ENCODE measurements around the gene TDRD10.
"Not testable (repeated sequence)": the region's sequence is repeated elsewhere in the genome, so short reads cannot be mapped to it uniquely, and the experiment has no call there.

Gene TDRD10

DNA sequence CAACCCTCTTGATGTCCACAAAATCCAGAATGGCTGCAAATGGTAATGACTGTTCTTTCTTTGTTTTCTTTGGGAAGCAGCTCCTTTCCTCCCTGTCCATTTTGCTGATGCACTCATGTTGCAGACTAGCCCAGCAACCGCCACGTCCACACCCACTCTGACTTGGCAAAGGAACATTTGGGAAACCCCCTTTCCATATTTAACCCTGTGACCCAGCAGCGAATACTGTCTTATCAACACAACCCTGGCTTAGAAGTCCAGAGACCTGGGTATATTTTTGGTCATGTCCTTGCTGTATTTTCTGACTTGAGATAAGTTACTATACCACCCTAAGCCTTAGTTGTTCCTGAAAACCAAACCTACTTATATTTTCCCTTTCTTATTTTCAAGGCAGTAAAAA is 18.3 kb downstream of the TDRD10 start:
- no peak for DNase-seq

DNA sequence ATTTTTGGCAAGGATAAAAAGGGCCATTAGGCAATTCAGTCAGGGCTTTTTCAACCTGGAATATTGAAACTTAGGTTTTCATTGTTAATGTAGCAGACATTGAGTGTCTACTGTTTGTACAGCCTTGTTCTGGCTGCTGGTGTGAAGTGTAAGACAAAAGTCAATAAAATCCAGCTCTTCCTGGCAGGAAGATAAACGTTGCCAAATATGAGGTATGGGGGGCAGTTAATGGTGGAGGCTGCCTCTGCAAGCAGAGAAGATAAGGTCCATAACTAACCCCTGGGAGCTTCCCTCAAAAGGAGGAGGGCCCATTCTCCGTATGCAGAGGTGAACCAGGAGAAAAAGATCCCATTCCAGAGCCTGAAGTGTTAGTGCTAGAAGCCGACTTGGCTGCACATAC is 19.7 kb downstream of the TDRD10 start:
- no peak for DNase-seq

DNA sequence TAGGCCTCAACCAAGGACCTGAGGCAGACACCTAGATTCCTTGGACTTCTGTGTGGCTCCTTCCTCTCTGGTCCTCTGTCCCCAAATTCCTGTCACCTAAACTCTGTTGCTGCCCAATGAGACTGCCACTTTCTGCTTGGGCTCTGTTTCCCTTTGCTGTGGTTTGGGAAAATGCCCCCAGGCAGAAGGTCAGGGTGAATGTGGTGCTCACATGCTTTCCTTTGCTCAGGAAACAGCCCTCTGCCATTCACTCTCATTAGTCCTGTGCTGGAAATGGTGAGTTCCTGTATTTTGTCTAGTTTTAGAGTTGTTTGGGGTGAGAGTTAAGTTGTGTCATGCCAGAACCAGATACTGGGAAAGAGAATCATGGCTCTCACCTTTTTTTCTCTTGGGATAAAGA is 22.9 kb downstream of the TDRD10 start:
- no peak for DNase-seq

DNA sequence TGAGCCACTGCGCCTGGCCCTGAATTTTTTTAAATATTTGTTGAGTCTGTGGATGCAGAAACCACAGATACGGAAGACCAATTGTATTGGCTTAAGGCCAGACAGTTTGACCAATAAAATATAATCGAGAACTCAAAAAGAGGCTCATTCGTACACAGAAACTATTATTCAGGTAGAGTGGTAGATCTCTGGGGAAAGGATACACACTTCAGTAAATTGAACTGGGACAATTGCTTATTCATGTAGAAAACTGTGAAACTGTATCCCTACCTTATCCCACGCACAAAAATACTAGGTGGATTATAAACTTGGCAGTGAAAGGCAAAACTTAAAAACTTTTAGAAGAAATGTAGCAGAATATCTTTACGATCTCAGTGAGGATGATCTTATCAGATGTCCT is 25.2 kb downstream of the TDRD10 start:
- no peak for DNase-seq

DNA sequence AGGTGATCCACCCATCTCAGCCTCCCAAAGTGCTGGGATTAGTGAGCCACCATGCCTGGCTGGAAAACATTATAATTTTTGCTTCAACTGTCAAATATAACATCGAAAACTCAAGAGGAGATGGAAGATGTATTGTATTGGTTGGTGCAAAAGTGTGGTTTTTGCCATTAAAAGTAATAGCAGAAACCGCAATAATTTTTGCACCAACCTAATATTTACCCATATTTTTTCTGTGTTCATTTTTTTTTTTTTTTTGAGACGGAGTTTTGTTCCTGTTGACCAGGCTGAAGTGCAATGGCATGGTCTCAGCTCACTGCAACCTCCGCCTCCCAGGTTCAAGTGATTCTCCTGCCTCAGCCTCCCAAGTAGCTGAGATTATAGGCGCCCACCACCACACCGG is 27.3 kb downstream of the TDRD10 start:
- no peak for DNase-seq

DNA sequence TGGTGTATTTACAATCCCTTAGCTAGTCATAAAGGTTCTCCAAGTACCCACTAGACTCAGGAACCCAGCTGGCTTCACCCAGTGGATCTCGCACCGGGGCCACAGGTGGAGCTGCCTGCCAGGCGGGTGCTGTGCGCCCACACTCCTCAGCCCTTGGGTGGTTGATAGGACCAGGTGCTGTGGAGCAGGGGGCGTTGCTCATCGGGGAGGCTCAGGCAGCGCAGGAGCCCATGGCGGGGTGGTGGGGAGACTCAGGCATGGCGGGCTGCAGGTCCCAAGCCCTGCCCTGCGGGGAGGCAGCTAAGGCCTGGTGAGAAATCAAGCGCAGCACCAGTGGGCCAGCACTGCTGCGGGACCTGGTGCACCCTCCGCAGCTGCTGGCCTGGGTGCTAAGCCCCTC is 29.9 kb downstream of the TDRD10 start:
- DNase-seq = not testable (repeated sequence)

DNA sequence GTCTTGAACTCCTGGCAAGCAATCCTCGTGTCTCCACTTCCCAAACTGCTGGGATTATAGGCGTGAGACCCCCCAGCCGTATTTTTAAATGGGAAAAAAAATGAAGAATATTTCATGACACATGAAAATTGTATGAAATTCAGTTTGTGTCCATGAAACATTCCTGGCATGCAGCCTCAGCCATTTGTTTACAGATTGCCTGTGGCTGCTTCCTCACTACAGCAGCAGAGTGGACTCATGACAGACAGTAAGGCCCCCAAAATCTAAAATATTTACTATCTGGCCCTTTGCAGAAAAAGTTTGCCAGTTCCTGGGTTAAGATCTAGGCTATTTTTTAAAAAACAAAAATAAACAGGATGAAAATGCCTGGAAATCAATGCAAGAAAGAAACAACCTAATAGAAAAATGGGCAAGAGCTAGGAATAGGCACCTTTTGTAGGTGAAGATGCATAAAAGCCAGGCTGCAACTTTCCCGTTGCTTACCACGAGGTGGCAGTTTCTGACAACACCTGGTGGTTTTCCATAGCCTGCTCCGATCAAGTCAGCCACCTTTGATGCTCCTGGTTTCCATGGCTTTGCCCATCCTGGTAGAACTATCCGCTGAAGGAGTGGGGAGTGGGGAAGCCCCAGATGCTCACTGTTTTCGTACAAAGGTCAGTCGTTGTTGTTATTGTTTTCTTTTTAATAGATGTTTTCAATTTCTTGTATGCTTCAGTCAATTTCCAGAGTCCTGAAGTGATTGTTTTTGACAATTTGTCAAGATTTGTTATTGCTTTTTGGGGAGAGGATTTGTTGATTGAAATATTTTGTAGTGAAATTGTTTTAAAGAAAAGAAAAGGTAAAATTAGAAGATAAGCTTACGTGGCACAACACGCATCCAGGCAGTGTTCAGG is 32.2 kb downstream of the TDRD10 start:
- no peak for DNase-seq

DNA sequence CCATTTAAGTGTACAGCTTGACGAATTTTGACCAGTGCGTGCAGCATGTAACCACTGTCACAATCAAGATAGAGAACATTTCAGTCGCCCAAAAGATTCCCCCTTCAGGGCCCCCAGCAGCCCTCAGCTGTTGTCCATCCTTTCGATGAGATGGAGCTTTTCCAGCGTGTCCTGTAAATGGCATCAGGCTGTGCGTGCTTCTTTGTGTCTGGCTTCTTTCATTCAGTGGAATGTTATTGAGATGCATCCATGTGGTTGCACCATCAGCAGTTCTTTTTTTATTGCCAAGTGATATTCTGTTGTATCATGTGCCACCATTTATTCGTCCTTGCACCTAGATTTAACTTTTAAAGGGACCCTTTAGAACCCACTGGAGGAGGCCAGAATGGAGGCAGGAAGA is 34.6 kb downstream of the TDRD10 start:
- no peak for DNase-seq

DNA sequence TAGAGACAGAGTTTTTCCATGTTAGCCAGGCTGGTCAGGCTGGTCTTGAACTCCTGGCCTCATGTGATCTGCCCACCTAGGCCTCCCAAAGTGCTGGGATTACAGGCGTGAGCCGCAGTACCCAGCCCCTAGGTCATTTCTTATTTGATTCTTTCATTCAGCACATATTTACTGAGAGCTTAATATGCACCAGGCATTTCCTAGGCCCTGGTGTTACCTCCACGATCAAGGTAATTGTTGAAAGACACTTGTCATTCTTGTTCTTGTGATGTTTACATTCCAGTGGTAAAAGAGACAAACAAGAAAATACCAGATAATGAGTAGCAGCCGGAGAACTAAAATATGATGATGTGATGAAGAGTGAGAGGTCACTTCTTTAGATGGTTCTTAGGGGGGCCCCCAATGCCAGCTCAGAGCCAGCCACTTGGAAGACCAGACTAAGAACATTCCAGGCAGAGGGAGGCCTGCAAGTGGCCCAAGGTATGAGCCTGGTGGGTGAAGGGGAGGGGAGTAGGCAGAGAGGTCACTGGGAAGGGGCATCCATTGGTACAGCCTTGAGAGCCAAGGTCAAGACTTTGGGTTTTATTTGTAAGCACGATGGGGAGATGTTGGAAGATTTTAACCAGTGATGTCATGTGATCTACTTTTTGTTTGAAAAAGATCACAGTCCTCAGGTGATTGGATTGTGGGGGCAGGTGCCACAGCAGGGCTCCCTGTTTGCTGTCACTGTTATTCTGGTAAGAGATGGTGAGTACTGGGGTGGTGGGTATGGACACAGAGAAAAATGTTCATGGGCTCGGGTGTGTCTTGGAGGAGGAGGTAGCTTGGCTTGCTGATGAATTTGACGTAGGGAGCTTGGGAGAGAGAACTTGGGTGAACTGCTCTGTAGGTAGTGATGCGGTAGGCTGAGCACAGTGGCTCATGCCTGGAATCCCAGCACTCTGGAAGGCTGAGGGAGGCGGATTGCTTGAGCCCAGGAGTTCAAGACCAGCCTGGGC is 37.8 kb downstream of the TDRD10 start:
- DNase-seq = no peak

DNA sequence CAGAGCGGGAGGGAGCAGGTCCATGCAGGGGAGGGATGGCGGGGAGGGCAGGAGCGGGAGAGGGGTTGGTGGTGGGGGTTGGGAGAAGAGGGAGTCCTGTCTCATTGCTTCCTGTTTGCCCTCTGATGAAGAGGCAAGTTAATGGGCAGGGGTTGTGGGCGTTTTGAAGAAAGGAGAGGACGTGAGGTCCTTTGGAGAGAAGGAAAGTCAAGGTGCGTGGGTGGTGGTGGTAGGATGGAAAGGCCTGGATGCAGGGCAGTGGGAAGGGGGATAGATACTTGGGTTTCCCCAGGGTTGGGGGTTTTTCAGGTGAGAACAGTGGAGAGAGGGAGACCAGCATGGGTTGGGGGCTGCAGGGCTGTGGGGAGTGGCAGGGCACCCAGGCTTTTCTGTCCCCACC is 39.2 kb downstream of the TDRD10 start:
- no peak for DNase-seq

DNA sequence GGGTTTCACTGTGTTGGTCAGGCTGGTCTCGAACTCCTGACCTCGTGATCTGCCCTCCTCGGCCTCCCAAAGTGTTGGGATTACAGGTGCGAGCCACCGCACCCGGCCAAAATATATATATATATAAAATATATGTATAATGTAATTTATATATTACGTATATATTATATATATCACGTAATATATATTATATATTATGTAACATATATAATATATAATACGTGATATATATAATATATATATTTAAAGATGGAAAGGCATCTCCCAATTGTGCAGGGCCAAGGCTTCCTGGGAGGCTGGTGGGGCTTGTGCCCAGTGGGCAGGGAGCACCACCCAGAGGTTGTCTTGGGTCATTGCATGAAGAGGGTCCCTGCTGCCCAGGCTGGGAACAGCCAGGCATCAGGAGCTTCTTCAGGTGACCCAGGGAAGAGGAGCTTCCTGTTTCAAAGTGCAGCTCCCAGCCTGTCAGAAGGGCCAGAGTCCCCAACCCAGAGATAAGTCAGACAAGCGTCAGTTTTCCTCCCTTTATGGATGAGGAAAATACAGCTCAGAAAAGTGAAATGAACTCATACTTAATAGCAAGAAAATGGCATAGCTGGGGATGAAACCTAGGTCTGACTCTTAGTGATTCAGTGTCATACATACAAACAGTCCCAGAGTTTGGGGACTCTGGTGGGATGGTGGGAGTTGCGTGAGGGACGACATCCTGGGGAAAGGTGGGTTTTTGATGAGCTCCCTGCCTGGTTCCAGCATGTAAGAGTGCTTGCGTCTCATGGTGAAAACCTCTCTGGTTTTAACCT is 44.4 kb downstream of the TDRD10 start:
- peak; percentile 65 for DNase-seq

DNA sequence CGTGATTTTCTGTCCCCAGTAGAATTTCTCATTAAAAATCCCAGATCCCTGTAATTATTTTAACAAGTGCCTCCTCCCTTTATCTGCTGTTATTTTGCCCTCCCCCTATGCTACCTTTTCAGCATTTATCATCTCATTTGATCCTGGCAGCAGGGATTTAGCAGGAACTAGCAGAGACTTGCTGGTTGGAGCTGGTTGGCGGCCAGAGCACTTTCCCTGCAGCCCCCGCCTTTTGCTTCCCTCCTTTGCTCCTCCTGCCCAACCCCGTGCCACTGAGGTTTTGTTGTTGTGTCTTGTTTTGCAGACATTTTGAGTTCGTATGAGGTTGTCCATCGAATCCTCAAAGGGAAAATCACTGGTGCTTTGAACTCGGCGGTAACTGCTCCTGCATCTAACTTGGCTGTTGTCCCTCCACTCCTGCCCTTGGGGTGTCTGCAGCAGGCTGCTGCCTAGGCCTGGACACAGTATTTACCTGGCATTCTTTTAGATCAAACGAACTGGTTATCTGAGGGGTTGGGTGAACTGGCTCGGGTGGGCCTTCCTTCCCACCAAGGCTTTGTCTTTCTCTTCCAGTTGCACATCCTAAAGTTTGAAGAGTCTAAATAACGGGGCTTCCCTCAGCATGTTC is 45.2 kb downstream of the TDRD10 start:
- DNase-seq = no peak

DNA sequence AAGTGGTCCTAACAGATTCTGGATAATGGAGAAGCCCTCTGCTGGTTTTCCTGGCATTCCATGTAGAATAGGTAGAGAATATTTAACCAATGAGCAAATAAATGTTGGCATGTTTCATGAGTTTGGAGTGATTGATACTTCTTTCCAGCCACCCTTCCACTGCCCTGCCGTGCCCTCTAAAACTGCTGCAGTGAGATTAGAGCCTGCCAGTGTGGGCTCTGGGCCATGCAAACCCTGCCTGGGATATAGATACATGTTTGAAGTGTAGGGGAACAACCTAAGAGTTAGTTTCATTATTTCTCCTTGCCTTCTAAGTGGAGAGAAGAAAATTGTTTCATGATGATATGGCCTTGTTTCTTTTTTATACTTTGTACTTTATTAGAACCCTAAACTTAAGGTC is 46.0 kb downstream of the TDRD10 start:
- DNase-seq = no peak

DNA sequence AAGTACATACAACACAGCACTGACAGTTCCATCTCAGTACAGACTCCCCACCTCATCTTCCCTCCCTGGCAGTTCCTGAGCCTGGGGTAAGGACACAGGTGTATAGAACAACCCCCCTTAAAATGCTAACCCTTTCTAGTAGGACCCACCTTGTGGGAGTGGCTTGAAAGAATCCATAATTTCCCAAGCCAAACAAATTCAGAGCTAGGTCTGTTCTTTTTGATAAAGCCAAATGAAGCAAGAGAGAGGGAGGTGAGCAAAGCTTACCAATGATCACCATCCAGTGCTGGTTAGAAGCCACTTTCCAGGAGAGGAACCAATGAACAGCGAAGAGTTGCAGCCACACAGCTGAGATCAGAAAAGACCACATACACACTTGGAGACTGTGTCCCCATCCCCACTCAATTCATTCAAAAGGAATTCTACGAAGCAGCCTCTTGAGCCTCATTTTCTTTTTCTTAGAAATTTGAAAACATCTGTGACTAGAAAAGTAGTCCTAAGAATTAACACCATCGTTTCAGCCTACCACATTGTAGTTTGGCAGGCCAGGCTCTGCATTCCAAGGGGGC is 47.3 kb downstream of the TDRD10 start:
- DNase-seq = no peak

DNA sequence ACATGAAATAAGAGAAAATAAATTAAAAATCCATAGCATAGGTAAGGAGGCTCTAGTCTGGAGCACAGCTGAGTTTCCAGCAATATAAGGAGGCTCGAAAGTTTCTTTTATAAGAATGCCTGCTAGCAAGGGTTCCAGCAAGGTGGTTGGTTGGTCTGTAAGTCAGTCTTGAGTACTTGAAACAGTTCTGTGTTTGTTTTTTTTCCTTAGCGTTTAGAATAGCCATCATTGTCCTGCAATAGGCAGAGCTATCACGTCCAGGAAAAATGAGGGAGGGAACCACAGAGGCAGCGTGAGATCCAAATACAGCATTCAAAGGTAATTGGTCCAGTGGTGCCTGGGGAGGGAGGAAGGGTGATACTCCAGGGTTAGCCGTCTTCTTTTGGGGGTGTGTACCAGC is 48.1 kb downstream of the TDRD10 start:
- no peak for DNase-seq

DNA sequence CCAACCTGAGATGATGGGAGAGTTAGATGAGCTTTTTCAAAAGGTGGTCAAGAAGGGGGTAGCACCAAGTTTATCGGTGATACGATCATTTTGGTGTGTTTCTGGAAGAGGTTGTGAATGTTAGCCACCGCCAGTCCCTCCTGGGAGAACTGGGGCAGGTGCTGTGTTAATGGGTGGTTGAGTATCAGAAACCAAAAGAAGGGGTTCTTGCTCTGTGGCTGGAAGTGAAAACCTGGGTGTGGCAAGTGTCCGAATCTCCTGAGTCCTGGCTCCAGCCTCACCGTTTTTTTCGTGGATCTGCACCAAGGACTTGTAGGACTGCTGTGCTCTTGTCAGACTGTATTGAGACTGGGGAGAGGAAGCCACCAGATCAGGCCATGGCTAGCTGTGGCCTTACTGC is 48.6 kb downstream of the TDRD10 start:
- DNase-seq = no peak

DNA sequence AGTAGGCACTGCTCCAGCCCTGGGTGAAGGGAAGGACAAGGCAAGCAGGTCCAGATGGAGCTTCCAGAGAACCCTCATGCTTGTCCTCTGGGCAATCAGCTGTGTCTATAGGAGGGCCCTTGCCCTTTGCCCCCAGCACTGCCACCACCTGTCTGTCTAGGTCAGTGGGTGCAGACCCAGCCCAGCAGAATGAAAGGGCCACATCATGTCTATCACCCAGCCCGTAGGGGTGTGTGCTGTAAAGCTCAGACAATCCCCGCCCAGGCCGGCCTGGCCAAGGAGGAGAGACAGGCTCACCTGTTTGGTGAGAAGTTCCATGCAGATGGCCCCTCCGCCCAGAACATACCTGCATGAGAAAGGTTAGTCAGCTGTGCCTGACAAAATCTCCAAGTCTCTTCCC is 49.5 kb downstream of the TDRD10 start:
- DNase-seq = no peak

DNA sequence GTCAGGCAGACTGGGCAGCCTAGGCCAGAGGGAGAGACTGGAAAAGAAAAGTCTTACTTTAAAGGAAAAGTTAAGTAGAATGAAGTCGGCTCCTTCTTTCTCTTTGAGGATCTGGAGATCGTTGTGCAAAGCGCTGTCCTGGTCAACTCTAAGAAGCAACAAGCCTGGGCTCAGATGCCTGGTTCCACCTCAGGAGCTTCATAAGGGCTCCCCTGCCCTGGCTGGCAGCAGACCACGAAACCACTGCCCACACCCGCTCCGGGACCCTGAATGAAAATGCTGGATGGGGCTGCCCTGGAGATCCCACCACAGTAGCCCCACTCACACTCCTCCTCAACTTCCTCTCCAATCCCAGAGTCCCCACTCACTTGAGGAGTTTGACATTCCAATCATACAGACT is 50.0 kb downstream of the TDRD10 start:
- DNase-seq = no peak

DNA sequence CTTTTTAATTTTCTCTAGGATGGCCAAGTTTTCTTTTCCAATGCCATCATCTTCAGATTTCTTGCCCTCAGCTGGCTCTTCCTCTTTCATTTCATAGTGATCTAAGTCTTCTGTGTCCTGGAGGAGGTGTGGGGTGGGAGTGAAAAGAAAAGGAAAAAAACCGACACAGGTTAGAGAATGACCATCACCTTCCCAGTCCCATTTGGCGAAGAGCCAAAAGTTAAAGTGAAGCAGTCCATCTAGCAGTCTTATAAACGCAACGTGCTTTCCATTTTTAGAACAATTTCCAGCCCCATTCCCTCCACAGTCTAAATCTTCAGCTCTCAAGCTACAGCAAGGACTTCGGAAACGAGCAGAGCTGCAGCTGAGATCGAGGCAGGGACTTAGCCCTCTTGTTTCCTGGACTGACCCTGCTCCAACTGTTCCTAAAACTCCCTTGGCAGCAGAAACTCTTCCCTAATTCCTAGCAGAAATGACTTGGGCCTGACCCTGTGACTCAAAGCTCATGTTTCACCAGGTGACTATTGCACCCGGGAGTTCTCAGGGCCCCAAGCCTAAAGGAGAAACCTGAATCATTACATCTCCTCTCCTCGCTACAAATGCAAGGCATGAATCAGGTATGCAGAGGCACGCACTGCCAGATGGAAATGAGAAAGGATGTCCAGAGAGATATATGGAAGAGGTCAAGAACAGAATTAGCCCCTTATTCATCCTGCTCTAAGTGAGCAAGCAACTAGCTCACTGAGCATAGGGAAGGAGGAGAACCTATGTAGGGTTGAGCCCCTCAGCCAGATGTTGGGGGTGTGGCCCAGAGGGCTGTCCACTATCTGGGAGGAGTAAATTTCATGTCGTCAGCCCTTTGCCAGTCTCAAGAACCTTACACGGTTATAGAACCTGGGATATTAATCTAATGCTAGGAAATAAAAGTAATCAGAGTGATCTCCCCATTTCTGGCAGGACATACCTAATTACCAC is 51.3 kb downstream of the TDRD10 start:
- no peak for DNase-seq

DNA sequence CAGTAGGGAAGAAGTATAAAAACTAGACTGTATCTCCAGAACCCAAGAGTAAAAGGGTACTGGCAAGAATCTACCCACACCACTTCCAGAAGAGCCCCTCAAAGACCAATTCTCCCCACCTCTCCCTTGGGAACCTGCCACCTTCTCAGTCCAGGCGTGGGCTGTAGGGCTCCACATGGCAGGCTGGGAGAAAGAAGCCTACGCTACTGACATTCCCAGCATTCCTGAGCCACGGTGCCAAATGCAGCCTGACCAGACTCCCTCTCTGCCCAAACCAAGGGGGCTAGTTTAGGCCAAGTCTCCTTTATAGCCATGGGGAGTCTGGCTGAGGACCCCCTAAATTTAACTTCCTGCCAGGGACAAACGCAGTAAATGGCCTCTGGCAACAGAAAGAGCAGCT is 54.4 kb downstream of the TDRD10 start:
- DNase-seq = no peak
